HUES48 (cell line): ENCODE measurements around the gene MTF2.

Experiments
- H3K27ac ChIP-seq: one replicate; pipeline ENCODE4 v1.7.0; 2013; ENCODE audit warnings: low read depth, low read length, inconsistent platforms
- H3K27me3 ChIP-seq: 2 replicates; pipeline ENCODE4 v1.6.1; 2013; ENCODE audit warnings: mild to moderate bottlenecking, low read length; ENCODE audit not compliant: control insufficient read depth, insufficient read depth
- H3K36me3 ChIP-seq: 2 replicates; pipeline ENCODE4 v1.6.1; 2013; ENCODE audit warnings: low read length; ENCODE audit not compliant: control insufficient read depth, insufficient read depth
- H3K4me1 ChIP-seq: 2 replicates; pipeline ENCODE4 v1.6.1; 2013; ENCODE audit warnings: mild to moderate bottlenecking, low read length; ENCODE audit not compliant: control insufficient read depth, insufficient read depth
- H3K4me3 ChIP-seq: 2 replicates; pipeline ENCODE4 v1.5.1; 2013; ENCODE audit warnings: mild to moderate bottlenecking, low read depth, low read length
- H3K9ac ChIP-seq: 2 replicates; pipeline ENCODE4 v1.6.1; 2013; ENCODE audit warnings: mild to moderate bottlenecking, low read depth, low read length, moderate library complexity
- H3K9me3 ChIP-seq: 2 replicates; pipeline ENCODE4 v1.6.1; 2013; ENCODE audit warnings: low read length; ENCODE audit not compliant: control insufficient read depth, insufficient read depth

Gene MTF2

GRCh38 chr1:93113127-93113526 lies 34.0 kb downstream of the MTF2 start:
- peaks cover 81% of the 10 kb centered on the region for H3K36me3 ChIP-seq
- no peaks in the 10 kb centered on the region for H3K9me3 ChIP-seq
- no peak overlapping the region for H3K27ac ChIP-seq
- no peak overlapping the region for H3K4me3 ChIP-seq
- no peak overlapping the region for H3K9ac ChIP-seq
- H3K27me3 ChIP-seq, result no peaks in the 10 kb centered on the region
- peaks cover 28% of the 10 kb centered on the region for H3K4me1 ChIP-seq

- Histone ChIP-seq H3K36me3 (peaks cover 89% of the 10 kb centered on the region), H3K27me3 (no peaks in the 10 kb centered on the region), H3K27ac (no peak overlapping the region), H3K4me3 (no peak overlapping the region), H3K4me1 (peaks cover 28% of the 10 kb centered on the region), H3K9ac (no peak overlapping the region), H3K9me3 (no peaks in the 10 kb centered on the region)
These were observed 35.3 kb downstream of the MTF2 start for GRCh38 chr1:93114391-93114790.

- Histone ChIP-seq H3K4me3 (no peak overlapping the region), H3K27ac (no peak overlapping the region), H3K9ac (no peak overlapping the region), H3K4me1 (peaks cover 26% of the 10 kb centered on the region), H3K27me3 (no peaks in the 10 kb centered on the region), H3K9me3 (no peaks in the 10 kb centered on the region), H3K36me3 (peaks cover 71% of the 10 kb centered on the region)
These were observed 41.5 kb downstream of the MTF2 start for GRCh38 chr1:93120614-93121013.

GRCh38 chr1:93123201-93123783 lies 44.2 kb downstream of the MTF2 start:
- no peak overlapping the region for H3K27ac ChIP-seq

GRCh38 chr1:93124556-93125355 lies 45.7 kb downstream of the MTF2 start:
- Histone ChIP-seq H3K4me3 (peak overlapping the region; percentile 44), H3K27me3 (no peaks in the 10 kb centered on the region), H3K9me3 (no peaks in the 10 kb centered on the region), H3K36me3 (peaks cover 69% of the 10 kb centered on the region), H3K27ac (peak overlapping the region; percentile 87), H3K4me1 (peaks cover 35% of the 10 kb centered on the region), H3K9ac (peak overlapping the region; percentile 31; the same call in 1 of the 2 replicates)

More at GRCh38 chr1:93123201-93123783, 44.2 kb downstream of the MTF2 start:
- Histone ChIP-seq H3K4me1 (peaks cover 35% of the 10 kb centered on the region), H3K27me3 (no peaks in the 10 kb centered on the region), H3K9me3 (no peaks in the 10 kb centered on the region), H3K4me3 (no peak overlapping the region), H3K9ac (no peak overlapping the region), H3K36me3 (peaks cover 69% of the 10 kb centered on the region)

GRCh38 chr1:93129507-93130099 lies 50.5 kb downstream of the MTF2 start:
- H3K36me3 ChIP-seq, result peaks cover 89% of the 10 kb centered on the region
- no peaks in the 10 kb centered on the region for H3K27me3 ChIP-seq
- no peak overlapping the region for H3K4me3 ChIP-seq
- no peak overlapping the region for H3K27ac ChIP-seq
- H3K9ac ChIP-seq, result no peak overlapping the region
- no peaks in the 10 kb centered on the region for H3K9me3 ChIP-seq
- H3K4me1 ChIP-seq, result peaks cover 19% of the 10 kb centered on the region

GRCh38 chr1:93132638-93133037 lies 53.6 kb downstream of the MTF2 start:
- H3K27me3 ChIP-seq, result no peaks in the 10 kb centered on the region
- no peak overlapping the region for H3K27ac ChIP-seq
- H3K36me3 ChIP-seq, result peaks cover 97% of the 10 kb centered on the region
- H3K9me3 ChIP-seq, result no peaks in the 10 kb centered on the region
- H3K9ac ChIP-seq, result no peak overlapping the region
- no peaks in the 10 kb centered on the region for H3K4me1 ChIP-seq
- no peak overlapping the region for H3K4me3 ChIP-seq

- Histone ChIP-seq H3K9me3 (no peaks in the 10 kb centered on the region), H3K4me1 (no peaks in the 10 kb centered on the region), H3K9ac (no peak overlapping the region), H3K36me3 (peaks cover 99% of the 10 kb centered on the region), H3K4me3 (no peak overlapping the region), H3K27me3 (no peaks in the 10 kb centered on the region), H3K27ac (no peak overlapping the region)
These were observed 57.4 kb downstream of the MTF2 start for GRCh38 chr1:93136445-93136844.

- H3K27me3 ChIP-seq, result no peaks in the 10 kb centered on the region
These were observed 58.7 kb downstream of the MTF2 start for GRCh38 chr1:93137604-93138292.

GRCh38 chr1:93140106-93140505 lies 61.0 kb downstream of the MTF2 start:
- Histone ChIP-seq H3K9ac (no peak overlapping the region), H3K4me3 (no peak overlapping the region), H3K27ac (no peak overlapping the region), H3K4me1 (no peaks in the 10 kb centered on the region), H3K9me3 (no peaks in the 10 kb centered on the region), H3K27me3 (no peaks in the 10 kb centered on the region), H3K36me3 (peaks cover 82% of the 10 kb centered on the region)

More at GRCh38 chr1:93137604-93138292, 58.7 kb downstream of the MTF2 start:
- Histone ChIP-seq H3K9me3 (no peaks in the 10 kb centered on the region), H3K4me1 (no peaks in the 10 kb centered on the region), H3K36me3 (peaks cover 97% of the 10 kb centered on the region), H3K4me3 (no peak overlapping the region), H3K27ac (no peak overlapping the region), H3K9ac (no peak overlapping the region)
